ENCODE data around the gene MARCHF3. TPM values are rescaled to one million over a fixed set of nuclear protein-coding genes. Genes with fewer than 3 reads are reported as not detected.

MARCHF3 gene
- total and polyA plus RNA-seq, 2 donors (not counting 1 experiment from before 2014, with no cell fraction given): 8.6 to 11.6 TPM

DNA sequence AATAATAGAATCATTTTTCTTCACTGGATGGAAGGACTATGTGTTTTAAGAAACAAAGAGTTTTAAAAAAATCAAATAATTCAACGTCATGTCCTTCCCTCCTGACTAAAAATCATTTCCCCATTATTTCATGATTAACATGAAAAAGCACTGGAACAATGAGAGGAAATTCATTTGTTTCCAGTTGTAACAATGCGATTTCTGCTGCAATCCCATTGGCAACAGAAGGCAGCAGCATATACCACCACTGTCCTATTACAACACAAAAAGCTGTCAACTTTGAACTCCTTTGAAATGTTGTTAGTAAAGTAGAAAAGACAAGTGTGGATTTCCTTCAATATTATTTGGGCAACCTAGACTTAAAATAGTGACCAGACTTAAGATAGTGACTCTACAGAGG, 39.9 kb upstream of the MARCHF3 start:
- no peak overlapping the region for H3K9ac ChIP-seq (ENCODE audit: insufficient read depth, low read length)
- H3K27me3 ChIP-seq (ENCODE audit: control insufficient read depth, insufficient read depth, low read length): no peaks in the 10 kb centered on the region
- H3K4me3 ChIP-seq (replicated peaks in 1 of 4; ENCODE audit: control extremely low read depth in 1 of 4, insufficient read depth in 1 of 4, low read depth in 3 of 4, low read length in 4 of 4): no peak overlapping the region
- no peak for DNase-seq (ENCODE audit: low read depth in 2 of 2)
- H4K20me1 ChIP-seq (ENCODE audit: control insufficient read depth, extremely low read depth, insufficient read depth, low read length): no peaks in the 10 kb centered on the region
- H2AFZ ChIP-seq (ENCODE audit: low read length): no peak overlapping the region
- H3K4me1 ChIP-seq (ENCODE audit: control insufficient read depth, extremely low read depth, insufficient read depth, low read length): no peaks in the 10 kb centered on the region
- no peak for TF ChIP-seq EZH2 (IDR thresholded peaks at IDR 0.05; ENCODE audit: low read length, missing control alignments)
- TF ChIP-seq, protein P1, sequence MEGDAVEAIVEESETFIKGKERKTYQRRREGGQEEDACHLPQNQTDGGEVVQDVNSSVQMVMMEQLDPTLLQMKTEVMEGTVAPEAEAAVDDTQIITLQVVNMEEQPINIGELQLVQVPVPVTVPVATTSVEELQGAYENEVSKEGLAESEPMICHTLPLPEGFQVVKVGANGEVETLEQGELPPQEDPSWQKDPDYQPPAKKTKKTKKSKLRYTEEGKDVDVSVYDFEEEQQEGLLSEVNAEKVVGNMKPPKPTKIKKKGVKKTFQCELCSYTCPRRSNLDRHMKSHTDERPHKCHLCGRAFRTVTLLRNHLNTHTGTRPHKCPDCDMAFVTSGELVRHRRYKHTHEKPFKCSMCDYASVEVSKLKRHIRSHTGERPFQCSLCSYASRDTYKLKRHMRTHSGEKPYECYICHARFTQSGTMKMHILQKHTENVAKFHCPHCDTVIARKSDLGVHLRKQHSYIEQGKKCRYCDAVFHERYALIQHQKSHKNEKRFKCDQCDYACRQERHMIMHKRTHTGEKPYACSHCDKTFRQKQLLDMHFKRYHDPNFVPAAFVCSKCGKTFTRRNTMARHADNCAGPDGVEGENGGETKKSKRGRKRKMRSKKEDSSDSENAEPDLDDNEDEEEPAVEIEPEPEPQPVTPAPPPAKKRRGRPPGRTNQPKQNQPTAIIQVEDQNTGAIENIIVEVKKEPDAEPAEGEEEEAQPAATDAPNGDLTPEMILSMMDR (conservative IDR thresholded peaks at IDR 0.05 in 1 of 2, IDR thresholded peaks at IDR 0.05 in 1 of 2; ENCODE audit: low read depth in 1 of 2, low read length in 2 of 2): no peak
- no peaks in the 10 kb centered on the region for H3K9me3 ChIP-seq (ENCODE audit: control insufficient read depth, insufficient read depth, low read depth, low read length)
- H3K36me3 ChIP-seq (ENCODE audit: control insufficient read depth, insufficient read depth, low read length): no peaks in the 10 kb centered on the region
- H3K27ac ChIP-seq (ENCODE audit: insufficient read depth, low read length): no peak overlapping the region
- no peak overlapping the region for H3K4me2 ChIP-seq (ENCODE audit: extremely low read depth, insufficient read depth, low read length)
- H3K79me2 ChIP-seq (ENCODE audit: control insufficient read depth, insufficient read depth, low read length): no peaks in the 10 kb centered on the region

DNA sequence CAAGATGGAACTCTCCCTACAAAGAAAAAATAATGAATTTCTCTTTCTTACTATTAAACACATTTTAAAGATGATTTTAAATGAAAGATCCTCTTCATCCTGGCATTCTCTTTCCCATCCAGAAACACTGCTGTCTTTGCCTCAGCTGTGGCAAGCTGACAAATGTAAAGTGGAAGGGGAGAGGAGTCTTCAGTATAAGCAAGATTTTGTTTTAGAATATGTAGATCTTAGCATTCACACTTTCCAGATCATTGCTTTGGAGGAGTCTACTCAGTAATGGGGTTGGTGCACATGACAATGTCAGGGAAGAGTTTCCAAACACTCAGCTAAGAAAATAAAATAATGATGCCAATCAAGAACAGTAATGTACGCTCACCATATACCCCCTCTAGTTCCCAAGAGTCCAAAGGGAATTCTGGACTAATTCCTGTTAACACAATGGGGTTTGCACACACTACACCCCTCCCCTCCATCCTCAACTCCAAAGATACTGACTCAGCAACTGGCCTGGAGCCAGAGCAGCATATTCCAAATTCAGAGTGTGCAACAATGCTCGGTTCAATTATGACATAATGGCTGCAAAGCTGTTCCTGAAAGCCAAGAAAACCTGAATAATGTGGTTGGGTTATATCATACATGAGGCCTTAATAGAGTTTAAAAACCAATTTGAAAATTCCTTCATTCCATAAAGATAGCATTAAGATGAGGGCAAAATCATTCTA, 38.3 kb upstream of the MARCHF3 start:
- Histone ChIP-seq H3K4me3 (replicated peaks in 1 of 4; ENCODE audit: control extremely low read depth in 1 of 4, insufficient read depth in 1 of 4, low read depth in 3 of 4, low read length in 4 of 4) (no peak overlapping the region), H3K36me3 (ENCODE audit: control insufficient read depth, insufficient read depth, low read length) (no peaks in the 10 kb centered on the region), H3K9me3 (ENCODE audit: control insufficient read depth, insufficient read depth, low read depth, low read length) (no peaks in the 10 kb centered on the region), H3K27me3 (ENCODE audit: control insufficient read depth, insufficient read depth, low read length) (no peaks in the 10 kb centered on the region), H3K79me2 (ENCODE audit: control insufficient read depth, insufficient read depth, low read length) (no peaks in the 10 kb centered on the region), H3K4me1 (ENCODE audit: control insufficient read depth, extremely low read depth, insufficient read depth, low read length) (no peaks in the 10 kb centered on the region), H3K4me2 (ENCODE audit: extremely low read depth, insufficient read depth, low read length) (no peak overlapping the region), H3K27ac (ENCODE audit: insufficient read depth, low read length) (no peak overlapping the region), H4K20me1 (ENCODE audit: control insufficient read depth, extremely low read depth, insufficient read depth, low read length) (no peaks in the 10 kb centered on the region), H3K9ac (ENCODE audit: insufficient read depth, low read length) (no peak overlapping the region), H2AFZ (ENCODE audit: low read length) (no peak overlapping the region)
- TF ChIP-seq, protein P1 (conservative IDR thresholded peaks at IDR 0.05 in 1 of 2, IDR thresholded peaks at IDR 0.05 in 1 of 2; ENCODE audit: low read depth in 1 of 2, low read length in 2 of 2): no peak
- TF ChIP-seq EZH2 (IDR thresholded peaks at IDR 0.05; ENCODE audit: low read length, missing control alignments): no peak
- DNase-seq (ENCODE audit: low read depth in 2 of 2): peak; percentile 65 to 83

DNA sequence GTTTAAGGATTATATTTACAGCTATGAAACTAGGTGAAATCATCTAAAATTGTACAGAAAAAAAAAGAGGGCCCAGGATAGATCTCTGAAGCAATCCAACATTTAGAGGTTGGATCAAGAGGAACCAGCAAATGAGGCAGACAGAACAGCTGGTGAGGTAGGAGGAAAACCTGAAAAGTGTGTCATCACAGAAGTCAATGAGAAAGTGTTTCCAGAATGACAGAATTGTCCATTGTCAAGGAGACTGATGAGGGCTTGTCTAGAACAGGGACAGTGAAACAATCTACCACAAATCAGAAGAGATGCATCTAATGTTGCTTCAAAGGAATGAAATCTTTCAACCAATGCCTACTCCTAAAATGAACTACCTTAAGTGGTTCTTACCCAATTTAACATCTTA, 36.4 kb upstream of the MARCHF3 start:
- H3K4me3 ChIP-seq (replicated peaks in 1 of 4; ENCODE audit: control extremely low read depth in 1 of 4, insufficient read depth in 1 of 4, low read depth in 3 of 4, low read length in 4 of 4): no peak overlapping the region
- no peaks in the 10 kb centered on the region for H4K20me1 ChIP-seq (ENCODE audit: control insufficient read depth, extremely low read depth, insufficient read depth, low read length)
- H2AFZ ChIP-seq (ENCODE audit: low read length): no peak overlapping the region
- no peaks in the 10 kb centered on the region for H3K9me3 ChIP-seq (ENCODE audit: control insufficient read depth, insufficient read depth, low read depth, low read length)
- H3K27ac ChIP-seq (ENCODE audit: insufficient read depth, low read length): no peak overlapping the region
- H3K27me3 ChIP-seq (ENCODE audit: control insufficient read depth, insufficient read depth, low read length): no peaks in the 10 kb centered on the region
- DNase-seq (ENCODE audit: low read depth in 2 of 2): no peak
- no peaks in the 10 kb centered on the region for H3K4me1 ChIP-seq (ENCODE audit: control insufficient read depth, extremely low read depth, insufficient read depth, low read length)
- H3K79me2 ChIP-seq (ENCODE audit: control insufficient read depth, insufficient read depth, low read length): no peaks in the 10 kb centered on the region
- no peak for TF ChIP-seq EZH2 (IDR thresholded peaks at IDR 0.05; ENCODE audit: low read length, missing control alignments)
- TF ChIP-seq, protein P1 (conservative IDR thresholded peaks at IDR 0.05 in 1 of 2, IDR thresholded peaks at IDR 0.05 in 1 of 2; ENCODE audit: low read depth in 1 of 2, low read length in 2 of 2): no peak
- H3K36me3 ChIP-seq (ENCODE audit: control insufficient read depth, insufficient read depth, low read length): no peaks in the 10 kb centered on the region
- no peak overlapping the region for H3K4me2 ChIP-seq (ENCODE audit: extremely low read depth, insufficient read depth, low read length)
- no peak overlapping the region for H3K9ac ChIP-seq (ENCODE audit: insufficient read depth, low read length)

Data from fibroblast of lung (primary cell).